Hepatocyte (in vitro differentiated cells): ENCODE measurements around the gene PWWP2B. TPM values are rescaled to one million over a fixed set of nuclear protein-coding genes. Genes with fewer than 3 reads are reported as not detected.

Experiments
- DNase-seq: peaks from one replicate; pipeline ENCODE4 v3.0.0-alpha.2; 2016; ENCODE audit warnings: low spot score
- H2AFZ ChIP-seq: fragments of 200-600 bp; sonication (generic); 2 replicates; pipeline ENCODE4 v1.6.0; 2016; ENCODE audit warnings: antibody characterized with exemption, mild to moderate bottlenecking
- H3K27ac ChIP-seq: fragments of 200-600 bp; sonication (generic); 2 replicates; pipeline ENCODE4 v1.5.1; 2016; ENCODE audit warnings: mild to moderate bottlenecking
- H3K27me3 ChIP-seq: fragments of 200-600 bp; sonication (generic); 2 replicates; pipeline ENCODE4 v1.6.1; 2016
- H3K36me3 ChIP-seq: fragments of 200-600 bp; sonication (generic); replicated peaks from 2 replicates; pipeline ENCODE4 v1.5.1; 2016; ENCODE audit warnings: low read depth; ENCODE audit not compliant: insufficient read depth
- H3K4me1 ChIP-seq: fragments of 200-600 bp; sonication (generic); 2 replicates; pipeline ENCODE4 v1.5.1; 2016; ENCODE audit warnings: mild to moderate bottlenecking, moderate library complexity; ENCODE audit not compliant: insufficient read depth
- H3K4me2 ChIP-seq: fragments of 200-600 bp; sonication (generic); 2 replicates; pipeline ENCODE4 v1.6.0; 2016
- H3K4me3 ChIP-seq: fragments of 200-600 bp; sonication (generic); 2 replicates; pipeline ENCODE4 v1.5.1; 2016; ENCODE audit warnings: mild to moderate bottlenecking
- H3K79me2 ChIP-seq: fragments of 200-600 bp; sonication (generic); 2 replicates; pipeline ENCODE4 v1.6.0; 2017; ENCODE audit warnings: mild to moderate bottlenecking
- H3K9me2 ChIP-seq: fragments of 200-600 bp; sonication (generic); replicated peaks from 2 replicates; pipeline ENCODE4 v1.6.0; 2017; ENCODE audit warnings: mild to moderate bottlenecking; ENCODE audit not compliant: insufficient read depth
- H3K9me3 ChIP-seq: fragments of 200-600 bp; sonication (generic); 2 replicates; pipeline ENCODE4 v1.5.1; 2016; ENCODE audit warnings: low read depth, mild to moderate bottlenecking
- H4K20me1 ChIP-seq: fragments of 200-600 bp; sonication (generic); 2 replicates; pipeline ENCODE4 v1.6.0; 2016; ENCODE audit warnings: mild to moderate bottlenecking; ENCODE audit not compliant: insufficient read depth, poor library complexity, severe bottlenecking
- EZH2 ChIP-seq: fragments of 200-600 bp; sonication (generic); IDR thresholded peaks from 2 replicates; pipeline ENCODE4 v1.6.1; 2016; ENCODE audit warnings: antibody characterized with exemption, mild to moderate bottlenecking, borderline replicate concordance
- EZH2phosphoT487 ChIP-seq: fragments of 200-600 bp; sonication (generic); IDR thresholded peaks from one replicate; pipeline ENCODE4 v1.6.1; 2018; ENCODE audit warnings: antibody characterized with exemption, mild to moderate bottlenecking, low read depth, moderate library complexity; ENCODE audit not compliant: unreplicated experiment, severe bottlenecking
- WGBS: methylation state at CpG from one replicate; pipeline ENCODE4 v1.1.6; 2016; ENCODE audit warnings: low lambda C conversion rate; ENCODE audit errors: missing lambda C conversion rate; 5-methylcytosine and 5-hydroxymethylcytosine counted together
- polyA plus RNA-seq: library from polyadenylated mRNA; unstranded; fragments of >200 nt; fragmentation: Nextera tagmentation; extraction: Ambion mirVana; gene quantifications from 2 replicates; pipeline ENCODE4 v1.2.1, GENCODE V29; 2016
- total RNA-seq: library from RNA; depleted of rRNA; stranded (reverse); fragments of >200 nt; gene quantifications from 2 replicates; pipeline ENCODE4 v1.2.3, GENCODE V29; 2014
- TF ChIP-seq, protein P1 (sequence below): fragments of 200-600 bp; sonication (generic); IDR thresholded peaks from 2 replicates; pipeline ENCODE4 v1.5.1; 2016; ENCODE audit warnings: antibody characterized with exemption, mild to moderate bottlenecking; ENCODE audit not compliant: poor library complexity

Gene PWWP2B
- total and polyA plus RNA-seq, 2 experiments from 2014 or later, result 10.7 to 18.0 TPM

DNA sequence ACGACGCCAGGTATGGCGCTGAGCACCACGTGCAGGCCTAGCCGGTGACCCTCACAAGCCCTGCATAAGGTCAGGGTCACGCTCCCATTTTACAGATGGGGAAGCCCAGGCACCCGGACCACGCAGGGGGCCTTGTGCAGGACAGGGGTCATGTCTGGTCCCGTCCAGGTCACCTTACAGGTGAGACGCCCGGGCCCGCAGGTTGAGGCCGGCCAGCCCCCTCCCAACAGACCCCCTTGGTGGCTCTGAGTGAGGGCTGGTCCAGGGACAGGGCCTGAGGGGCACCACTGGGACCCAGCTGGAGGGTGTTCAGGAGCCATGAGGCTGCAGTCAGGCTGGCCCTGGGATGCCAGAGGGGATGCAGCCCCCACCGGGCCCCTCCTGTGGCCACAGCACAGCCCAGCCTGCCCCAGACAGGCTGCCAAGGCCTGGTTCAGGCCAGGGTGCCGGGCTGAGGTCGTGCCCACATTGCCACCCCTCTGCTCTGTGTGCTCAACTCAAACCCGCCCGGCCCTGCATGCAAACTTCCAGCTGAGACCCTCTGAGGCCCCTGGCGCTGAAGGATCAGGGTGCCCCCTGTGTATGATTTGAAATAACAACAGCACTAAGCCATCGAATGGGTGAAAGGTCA lies 69.0 kb downstream of the PWWP2B start:
- TF ChIP-seq EZH2phosphoT487 (no peak), EZH2 (no peak)
- TF ChIP-seq, protein P1, sequence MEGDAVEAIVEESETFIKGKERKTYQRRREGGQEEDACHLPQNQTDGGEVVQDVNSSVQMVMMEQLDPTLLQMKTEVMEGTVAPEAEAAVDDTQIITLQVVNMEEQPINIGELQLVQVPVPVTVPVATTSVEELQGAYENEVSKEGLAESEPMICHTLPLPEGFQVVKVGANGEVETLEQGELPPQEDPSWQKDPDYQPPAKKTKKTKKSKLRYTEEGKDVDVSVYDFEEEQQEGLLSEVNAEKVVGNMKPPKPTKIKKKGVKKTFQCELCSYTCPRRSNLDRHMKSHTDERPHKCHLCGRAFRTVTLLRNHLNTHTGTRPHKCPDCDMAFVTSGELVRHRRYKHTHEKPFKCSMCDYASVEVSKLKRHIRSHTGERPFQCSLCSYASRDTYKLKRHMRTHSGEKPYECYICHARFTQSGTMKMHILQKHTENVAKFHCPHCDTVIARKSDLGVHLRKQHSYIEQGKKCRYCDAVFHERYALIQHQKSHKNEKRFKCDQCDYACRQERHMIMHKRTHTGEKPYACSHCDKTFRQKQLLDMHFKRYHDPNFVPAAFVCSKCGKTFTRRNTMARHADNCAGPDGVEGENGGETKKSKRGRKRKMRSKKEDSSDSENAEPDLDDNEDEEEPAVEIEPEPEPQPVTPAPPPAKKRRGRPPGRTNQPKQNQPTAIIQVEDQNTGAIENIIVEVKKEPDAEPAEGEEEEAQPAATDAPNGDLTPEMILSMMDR, result no peak
- Histone ChIP-seq H3K36me3 (no peaks in the 10 kb centered on the region), H3K27me3 (no peaks in the 10 kb centered on the region), H2AFZ (no peak overlapping the region), H4K20me1 (no peaks in the 10 kb centered on the region), H3K27ac (no peak overlapping the region), H3K9me3 (no peaks in the 10 kb centered on the region), H3K79me2 (no peaks in the 10 kb centered on the region), H3K9me2 (no peaks in the 10 kb centered on the region), H3K4me3 (no peak overlapping the region), H3K4me1 (peaks cover 20% of the 10 kb centered on the region), H3K4me2 (no peak overlapping the region)
- DNase-seq, result no peak
- 92% methylated on average over 19 of the region's 20 CpGs for WGBS

DNA sequence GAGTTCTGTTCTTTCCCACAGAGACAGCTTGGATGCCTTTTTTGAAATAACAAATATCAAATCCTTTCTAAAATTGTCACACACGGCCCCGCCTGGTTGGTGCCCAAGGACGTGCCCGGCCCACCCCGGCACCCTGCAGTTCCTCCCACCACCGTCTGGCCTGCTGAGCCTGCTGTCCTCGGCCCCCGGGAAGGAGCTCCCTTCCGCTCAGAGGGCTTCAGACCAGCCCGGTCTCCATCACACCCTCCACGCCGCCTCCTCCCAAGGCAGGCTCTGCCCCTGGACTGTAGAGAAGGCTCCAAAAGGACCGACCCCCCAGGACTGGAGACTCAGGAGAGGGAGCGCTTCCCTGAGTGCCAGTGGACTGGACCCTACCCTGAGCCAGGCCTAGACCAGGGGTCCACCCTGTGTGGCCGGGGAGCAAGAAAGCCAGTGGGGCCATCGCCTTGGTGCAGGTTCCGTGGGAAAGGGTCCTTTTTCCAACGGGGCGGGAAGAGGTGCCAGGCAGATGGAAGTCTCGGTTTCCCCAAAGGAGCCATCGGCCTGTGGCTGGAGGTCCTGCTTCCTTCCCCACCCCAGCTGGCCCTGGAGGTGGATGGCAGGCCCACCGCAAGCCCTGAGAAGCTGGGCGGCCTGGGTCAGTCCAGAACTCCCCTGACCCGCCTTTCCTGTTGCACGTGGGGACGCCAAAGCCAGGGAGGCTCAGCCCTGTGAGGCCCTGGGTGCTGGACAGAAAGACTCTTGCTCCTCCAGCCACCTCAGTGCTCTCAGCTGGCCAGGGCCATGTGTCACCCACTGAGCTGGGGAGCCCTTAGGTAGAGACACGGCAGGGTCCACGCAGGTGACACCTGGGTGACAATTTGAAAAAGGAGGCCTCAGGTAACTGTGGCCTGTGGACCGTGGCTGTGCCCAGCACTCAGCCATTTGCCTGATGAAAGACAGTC lies 69.8 kb downstream of the PWWP2B start:
- no peaks in the 10 kb centered on the region for H3K9me2 ChIP-seq
- H2AFZ ChIP-seq, result no peak overlapping the region
- H3K27me3 ChIP-seq, result no peaks in the 10 kb centered on the region
- TF ChIP-seq EZH2, result no peak
- TF ChIP-seq, protein P1, result no peak
- no peak for TF ChIP-seq EZH2phosphoT487
- 93% methylated on average over 29 of the region's 29 CpGs for WGBS
- H3K4me3 ChIP-seq, result no peak overlapping the region
- H3K36me3 ChIP-seq, result no peaks in the 10 kb centered on the region
- no peaks in the 10 kb centered on the region for H3K79me2 ChIP-seq
- H3K4me1 ChIP-seq, result peaks cover 20% of the 10 kb centered on the region
- no peaks in the 10 kb centered on the region for H4K20me1 ChIP-seq
- no peak overlapping the region for H3K4me2 ChIP-seq
- no peak for DNase-seq
- H3K27ac ChIP-seq, result no peak overlapping the region
- H3K9me3 ChIP-seq, result no peaks in the 10 kb centered on the region

Other genes starting within 250 kb of the PWWP2B start
- 2.8 and 4.1 TPM in 2 replicates for gene DPYSL4, start 210.3 kb upstream of the PWWP2B start, total RNA-seq
- gene DPYSL4, start 210.3 kb upstream of the PWWP2B start, polyA plus RNA-seq, result 1.8 and 2.1 TPM in 2 replicates
- 4.8 and 7.9 TPM in 2 replicates for gene STK32C, start 89.2 kb upstream of the PWWP2B start, total RNA-seq
- 9.6 and 12.2 TPM in 2 replicates for gene STK32C, start 89.2 kb upstream of the PWWP2B start, polyA plus RNA-seq
- 6.8 and 8.3 TPM in 2 replicates for gene LRRC27, start 65.0 kb upstream of the PWWP2B start, total RNA-seq
- gene LRRC27, start 65.0 kb upstream of the PWWP2B start, polyA plus RNA-seq, result 7.5 and 7.9 TPM in 2 replicates
- 53.6 and 55.8 TPM in 2 replicates for gene INPP5A, start 140.6 kb downstream of the PWWP2B start, total RNA-seq
- gene INPP5A, start 140.6 kb downstream of the PWWP2B start, polyA plus RNA-seq, result 35.1 and 41.2 TPM in 2 replicates